Measurements from ENCODE around the gene CDKAL1.
"Not testable (repeated sequence)": the region's sequence is repeated elsewhere in the genome, so short reads cannot be mapped to it uniquely, and the experiment has no call there.

CDKAL1 gene

DNA sequence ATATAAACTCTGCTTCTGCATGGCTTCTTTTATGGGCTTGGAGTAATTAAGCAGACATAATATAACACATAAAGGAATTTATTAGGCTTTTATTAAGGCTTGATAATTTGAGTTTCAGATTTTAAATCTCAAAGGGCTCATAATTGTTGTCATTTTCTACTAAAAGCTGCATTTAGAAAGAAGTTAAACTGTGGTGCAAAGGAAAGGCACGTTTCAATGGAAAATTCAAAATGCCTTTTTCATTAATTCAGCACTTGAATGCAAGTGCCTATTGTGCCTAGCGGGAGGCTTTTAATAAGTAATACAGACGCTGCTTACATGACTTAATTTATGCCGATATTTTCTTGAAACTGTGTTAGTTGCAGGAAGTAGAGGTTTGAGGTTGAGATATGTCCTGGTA lies 627.5 kb downstream of the CDKAL1 start:
- DNase-seq = no peak

DNA sequence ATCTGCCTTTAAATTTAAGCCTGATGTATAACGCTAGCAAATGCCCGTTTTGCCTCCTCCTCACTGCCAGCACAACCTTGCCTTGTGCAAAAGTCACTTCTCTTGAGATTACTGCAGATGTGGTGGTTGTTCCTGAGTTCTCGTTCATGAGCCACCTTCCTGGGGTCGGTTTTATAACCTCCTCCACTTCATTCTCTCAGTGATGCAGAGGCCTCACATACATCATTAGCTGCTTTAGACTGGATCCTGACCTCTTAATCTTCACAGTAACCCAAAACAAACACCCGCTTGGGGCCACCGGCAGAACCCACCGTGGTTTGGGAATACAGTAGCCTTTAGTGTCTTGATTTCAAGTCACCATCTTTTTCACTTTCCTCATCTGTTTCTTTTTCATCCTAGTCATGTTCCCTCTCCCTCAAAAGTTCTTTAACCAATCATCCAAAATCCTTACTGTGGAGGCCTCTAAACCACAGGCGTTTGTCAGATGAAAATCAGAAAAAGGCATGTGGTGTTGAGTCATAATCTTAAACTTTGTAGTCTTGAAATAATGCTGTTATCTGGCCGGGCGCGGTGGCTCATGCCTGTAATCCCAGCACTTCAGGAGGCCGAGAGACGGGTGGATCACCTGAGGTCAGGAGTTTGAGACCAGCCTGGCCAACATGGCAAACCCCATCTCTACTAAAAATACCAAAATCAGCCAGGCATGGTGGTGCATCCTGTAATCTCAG lies 629.0 kb downstream of the CDKAL1 start:
- DNase-seq = no peak

DNA sequence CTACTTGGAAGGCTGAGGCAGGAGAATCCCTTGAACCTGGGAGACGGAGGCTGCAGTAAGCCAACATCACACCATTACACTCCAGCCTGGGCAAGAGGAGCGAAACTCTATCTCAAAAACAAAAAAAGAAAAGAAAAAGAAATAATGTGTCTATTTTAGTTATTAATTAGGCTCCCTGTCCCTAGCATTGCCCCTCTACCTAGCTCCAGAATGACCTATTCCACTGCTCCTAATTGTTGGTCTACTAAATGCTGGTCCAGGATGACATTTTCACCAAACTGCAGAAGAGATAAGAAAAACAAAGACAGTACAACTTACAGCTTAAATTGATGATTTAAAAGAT lies 629.6 kb downstream of the CDKAL1 start:
- DNase-seq = no peak

DNA sequence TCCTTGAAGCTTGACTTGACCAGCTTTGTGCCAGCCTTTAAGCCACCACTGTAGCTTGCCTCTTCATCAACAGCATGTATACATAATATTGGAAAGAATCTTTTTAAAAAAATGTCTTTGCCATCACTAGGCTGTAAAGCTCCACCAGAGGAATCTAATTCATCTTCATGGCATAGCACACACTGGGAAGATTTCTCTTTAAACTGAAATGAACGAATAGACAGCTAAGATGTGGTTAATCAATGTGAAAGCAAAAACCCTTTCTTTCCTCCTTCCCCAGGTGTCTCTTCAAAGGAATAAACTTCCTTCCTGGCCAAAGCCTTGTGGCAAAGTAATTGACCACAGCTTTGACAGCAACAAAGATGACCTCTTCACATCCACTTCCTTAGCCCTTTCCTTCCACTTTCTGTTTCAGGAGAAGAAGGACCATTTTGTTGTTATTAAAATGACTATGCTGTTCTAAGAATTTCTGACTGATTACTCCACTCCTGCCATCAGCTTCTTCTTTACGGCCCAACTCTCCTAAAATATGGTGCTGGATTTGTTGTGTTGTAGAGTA lies 630.6 kb downstream of the CDKAL1 start:
- DNase-seq = no peak

DNA sequence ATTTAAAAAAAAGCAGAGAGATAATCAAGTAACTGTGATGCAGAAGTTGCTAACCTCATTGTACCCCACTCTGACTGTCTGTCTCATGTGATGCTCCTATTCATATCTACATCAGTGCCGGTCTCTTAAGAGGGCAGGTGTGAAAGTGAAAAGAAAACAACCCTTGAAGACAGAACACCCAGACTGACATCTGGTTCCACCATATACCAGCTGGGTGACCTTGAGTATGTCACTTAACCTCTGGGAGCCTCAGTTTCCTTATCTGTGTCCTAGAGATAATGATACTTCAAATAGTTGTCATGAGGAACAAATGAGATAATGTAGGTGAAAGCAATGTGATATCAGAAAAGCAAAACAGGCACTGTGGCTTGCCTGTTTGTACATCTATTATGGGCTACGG lies 632.5 kb downstream of the CDKAL1 start:
- no peak for DNase-seq

DNA sequence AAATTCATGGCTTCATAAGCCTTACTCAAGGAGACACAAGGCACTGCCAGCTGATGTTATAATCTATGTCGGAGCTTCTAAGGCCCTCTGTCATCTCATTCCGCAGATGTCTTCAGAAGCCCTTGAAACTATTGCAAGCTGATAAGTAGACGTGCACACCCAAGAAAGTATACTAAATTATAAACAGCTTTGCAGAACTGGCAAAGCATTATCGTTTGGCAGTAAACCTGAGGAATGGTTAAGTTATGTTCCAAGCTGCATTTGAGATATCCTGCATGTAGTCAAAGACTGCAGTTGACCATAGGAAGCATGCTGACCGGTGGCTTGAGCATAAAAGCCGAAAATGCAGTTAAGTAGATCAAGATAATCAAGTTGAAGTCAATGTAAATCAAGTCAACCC lies 633.5 kb downstream of the CDKAL1 start:
- DNase-seq = no peak

DNA sequence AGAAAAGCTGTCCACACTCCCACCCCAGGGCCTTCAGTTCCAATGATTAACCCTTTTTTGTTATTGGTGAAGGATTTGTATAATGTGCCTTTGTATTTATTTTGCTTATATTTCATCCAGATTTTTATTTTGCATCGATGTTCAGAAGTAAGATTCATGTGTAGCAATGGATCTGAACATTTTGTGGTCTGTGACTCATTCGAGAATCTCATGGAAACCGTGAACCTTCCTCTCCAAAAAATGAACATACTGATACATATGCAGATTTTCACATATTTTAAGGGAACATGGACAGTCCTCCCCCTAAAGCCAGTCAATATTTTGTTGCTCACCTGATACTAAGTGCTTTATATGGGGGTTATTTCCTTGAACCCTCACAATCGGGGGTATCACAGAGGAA lies 637.5 kb downstream of the CDKAL1 start:
- DNase-seq = no peak

DNA sequence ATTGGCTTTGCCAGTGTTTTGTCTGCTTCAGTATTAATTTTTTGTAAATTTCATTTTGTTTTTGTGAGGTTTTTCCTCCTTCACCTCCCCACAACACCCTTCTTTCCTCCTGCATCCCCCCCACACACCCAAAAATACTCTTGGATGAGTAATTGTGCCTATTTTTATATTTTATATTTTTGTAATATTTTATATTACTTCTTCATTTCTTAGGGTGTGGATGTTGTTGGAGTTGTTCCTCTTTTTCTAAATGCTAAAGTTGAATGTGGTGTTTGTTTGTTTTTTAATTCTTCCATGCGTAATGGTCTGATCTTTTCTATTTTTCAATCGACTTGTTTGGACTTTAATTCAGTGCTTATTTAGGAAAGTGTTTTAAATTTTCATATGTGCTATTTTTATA lies 638.8 kb downstream of the CDKAL1 start:
- no peak for DNase-seq

DNA sequence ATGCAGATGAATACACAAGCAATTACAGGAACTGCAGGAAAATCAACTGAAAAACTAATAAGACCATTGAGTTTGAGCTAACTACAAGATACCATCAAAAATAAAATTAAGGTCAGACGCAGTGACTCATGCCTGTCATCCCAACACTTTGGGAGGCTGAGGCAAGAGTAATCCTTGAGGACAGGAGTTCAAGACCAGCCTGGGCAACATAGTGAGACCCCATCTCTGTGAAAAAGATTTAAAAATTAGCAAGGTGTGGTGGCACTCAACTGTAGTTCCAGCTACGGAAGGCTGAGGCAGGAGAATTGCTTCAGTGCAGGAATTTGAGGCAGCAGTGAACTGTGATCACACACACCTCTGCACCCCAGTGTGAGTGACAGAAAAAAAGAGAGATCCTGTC lies 639.4 kb downstream of the CDKAL1 start:
- DNase-seq = no peak

DNA sequence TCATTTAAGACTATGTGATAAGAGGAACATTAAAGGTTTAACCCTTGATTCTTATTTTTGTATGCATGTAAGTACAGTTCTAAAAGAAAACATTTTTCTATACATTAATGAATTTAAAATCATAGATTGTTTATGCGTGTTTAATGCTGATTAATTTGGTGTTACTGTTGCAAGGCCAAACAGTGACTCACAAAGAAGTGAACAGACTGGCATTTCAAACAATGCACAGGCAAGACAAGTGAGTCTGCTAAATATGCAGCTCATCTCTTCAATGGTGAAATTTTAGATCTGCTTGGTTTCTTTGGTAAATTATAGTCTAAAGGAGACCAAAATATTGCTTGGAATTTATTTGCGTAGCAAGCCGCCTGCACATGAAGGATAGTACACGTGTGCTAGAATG lies 641.9 kb downstream of the CDKAL1 start:
- no peak for DNase-seq

DNA sequence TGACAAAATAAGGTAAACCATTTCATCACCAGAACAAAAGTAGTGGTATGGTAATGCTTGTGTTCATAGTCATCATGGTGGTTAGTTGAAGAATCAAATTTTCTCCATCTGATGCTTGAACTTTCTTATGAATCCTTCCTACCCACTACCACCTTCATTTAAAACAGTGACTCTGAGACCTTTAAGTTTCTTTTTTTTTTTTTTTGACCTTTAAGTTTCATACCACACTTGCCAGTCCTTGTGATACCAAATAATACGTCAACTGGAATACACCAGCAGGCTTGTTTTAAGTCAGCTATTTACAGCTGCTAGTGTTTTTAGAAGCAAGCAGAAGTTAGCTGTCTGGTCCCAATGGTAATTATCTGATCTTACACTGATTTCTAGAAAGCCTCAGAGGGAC lies 645.9 kb downstream of the CDKAL1 start:
- DNase-seq = no peak

DNA sequence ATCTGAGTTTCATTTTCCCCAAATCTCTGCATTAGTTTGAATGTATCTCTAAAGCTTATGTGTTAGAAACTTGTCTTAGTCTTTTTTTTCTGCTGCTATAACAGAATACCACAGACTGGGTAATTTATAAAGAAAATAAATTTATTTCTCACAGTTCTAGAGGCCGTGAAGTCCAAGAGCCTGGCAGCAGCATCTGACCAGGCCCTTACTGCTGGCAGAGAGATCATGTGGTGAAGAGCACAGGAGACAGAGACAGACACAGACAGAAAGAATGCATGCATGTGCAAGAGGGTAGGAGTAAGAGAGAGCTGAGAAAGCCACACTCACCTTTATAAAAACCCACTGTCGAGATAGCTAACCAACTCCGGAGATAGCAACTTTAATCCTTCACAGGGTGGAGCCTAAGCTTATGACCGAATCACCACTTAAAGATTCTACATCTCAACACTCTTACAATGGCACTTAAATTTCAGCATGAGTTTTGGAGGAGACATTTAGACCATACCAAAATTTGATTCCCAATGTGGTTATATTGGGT lies 646.6 kb downstream of the CDKAL1 start:
- DNase-seq = no peak

DNA sequence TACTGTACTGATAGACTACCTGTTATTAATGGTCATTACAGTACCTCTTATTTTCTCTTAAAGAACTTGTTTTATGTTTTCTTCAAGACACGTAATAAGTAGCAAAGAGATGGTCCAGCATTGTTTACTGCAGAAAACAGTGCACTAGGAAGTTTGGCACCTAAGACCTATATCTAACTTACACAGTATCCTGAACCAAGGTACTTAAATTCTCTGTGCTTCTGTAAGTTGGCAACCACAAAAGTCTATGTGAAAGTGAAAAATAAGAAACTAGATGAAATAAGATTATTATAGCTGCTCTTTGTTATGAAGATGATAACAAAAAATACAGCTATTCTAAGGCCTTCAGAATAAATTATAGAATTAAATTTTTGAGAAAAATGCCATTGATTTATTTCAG lies 647.6 kb downstream of the CDKAL1 start:
- DNase-seq = no peak

DNA sequence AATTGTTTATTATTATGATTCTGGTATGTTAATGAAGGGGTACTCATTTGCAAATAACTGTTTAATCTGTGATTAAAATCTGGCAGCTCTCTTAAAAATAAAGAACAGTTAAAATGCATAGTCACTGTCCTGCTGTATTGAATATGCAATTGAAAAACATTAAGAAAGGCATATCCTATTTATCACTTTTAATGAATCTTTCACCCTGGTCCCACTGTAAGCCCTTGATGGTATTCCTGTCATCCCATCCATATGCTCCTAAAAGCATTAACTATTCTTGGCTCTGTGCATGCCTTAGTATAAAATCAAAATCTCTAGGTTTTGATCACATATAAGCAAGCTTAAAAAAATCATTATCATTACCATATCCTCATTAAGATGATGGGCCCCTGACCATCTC lies 648.3 kb downstream of the CDKAL1 start:
- DNase-seq = no peak

DNA sequence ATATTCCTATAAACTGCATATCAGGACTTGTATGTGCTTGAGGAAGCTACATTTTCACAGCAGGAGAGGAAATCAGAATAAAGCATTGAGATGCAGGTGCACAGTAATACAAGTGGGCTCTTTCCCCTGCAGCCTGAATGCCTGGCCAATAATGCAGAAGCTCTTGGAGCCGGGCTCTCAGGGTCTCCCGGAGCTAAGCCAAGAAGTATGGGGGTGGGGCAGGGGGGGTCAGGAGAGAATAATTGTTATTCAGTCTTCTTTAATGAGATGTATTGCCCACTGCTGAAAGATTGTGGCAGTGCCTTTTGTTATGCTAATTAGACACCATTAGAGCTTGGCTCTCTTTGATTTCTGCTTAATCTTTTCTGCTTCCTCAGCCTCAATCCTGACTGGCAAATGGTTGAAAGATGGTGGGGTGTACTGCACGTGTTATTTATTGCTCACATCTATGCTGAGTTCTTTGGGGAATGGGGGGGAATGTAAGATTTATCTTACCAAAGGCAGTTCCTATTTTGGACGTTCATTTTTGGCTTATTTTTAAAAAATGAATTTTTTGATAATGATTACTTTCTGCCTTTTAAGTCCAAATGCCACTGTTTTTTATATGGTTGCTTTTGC lies 651.7 kb downstream of the CDKAL1 start:
- peak; percentile 82 for DNase-seq

DNA sequence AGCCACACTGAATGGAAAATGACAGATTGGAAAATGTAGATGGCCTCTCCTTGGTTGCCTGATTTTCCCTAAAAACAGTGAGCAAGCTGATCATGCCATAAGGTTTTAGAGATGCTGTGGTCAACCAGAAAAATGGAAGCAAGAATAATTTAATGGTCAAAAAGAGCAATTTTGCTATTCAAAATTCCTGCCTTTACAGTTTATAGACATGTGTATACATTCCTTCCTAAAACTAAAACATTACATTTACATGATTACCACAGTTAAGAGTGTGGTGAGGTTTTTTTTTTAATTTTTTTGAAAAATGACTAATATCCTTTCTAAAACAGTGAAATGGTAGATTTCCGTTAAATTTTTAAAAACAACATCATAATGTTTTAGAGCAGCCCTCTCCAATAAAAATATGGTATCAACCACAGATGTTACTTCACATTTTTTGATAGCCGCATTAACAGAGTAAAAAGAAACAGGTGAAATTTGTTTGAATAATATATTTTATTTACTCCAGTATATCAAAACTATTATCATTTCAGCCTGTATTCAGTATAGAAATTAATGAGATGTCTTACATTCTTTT lies 652.3 kb downstream of the CDKAL1 start:
- DNase-seq = no peak

DNA sequence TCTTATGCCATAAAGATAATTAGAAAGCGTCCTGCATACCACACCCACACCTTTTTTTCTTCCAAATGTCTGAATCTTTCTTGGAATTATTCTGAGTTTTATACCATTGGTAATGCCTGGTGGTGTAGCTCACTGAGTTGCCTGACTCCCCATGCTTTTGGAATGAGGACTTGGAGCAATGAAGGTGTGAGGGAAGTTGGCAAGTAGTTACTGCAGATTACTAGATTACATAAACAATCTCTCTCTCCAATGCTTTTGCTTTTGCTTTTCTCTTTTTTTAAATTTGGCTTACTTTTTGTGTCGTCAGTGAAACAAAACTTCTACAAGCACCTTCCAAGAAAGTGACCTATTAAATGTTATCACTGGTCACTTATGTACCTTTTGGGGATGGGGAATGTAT lies 653.2 kb downstream of the CDKAL1 start:
- DNase-seq = no peak

DNA sequence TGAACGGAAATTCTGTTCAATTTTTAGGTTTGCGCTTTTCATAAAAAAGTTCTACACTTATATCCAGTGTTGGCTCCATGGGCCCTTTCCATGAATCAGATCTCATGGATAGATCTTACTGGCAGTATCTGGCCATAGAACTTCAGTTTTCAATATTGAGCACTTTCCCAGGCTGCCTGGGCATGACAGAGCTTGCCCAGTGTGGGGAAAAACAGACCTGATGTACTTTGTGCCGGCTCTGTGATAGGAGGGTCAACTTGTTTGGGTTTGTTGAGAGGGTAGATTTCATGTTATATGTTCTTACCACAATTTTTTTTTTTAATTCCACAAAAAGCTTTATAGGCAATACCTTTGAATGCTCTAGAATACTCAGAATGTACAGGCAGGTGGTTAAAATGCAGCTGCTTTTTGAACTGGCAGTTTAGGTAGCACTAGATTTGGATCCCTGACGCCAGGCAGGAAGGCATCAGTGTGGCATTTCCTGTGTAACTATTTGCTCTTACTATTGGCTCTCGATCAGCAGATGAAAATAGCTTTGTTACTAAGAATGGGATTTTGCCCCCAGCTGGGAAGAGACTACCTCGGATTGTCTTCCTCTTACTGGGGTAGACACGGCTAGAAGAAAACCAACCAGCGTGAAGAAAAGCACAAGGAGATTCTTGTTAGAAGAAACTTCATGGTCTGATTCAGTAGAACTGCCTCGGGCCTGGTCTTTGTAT lies 654.4 kb downstream of the CDKAL1 start:
- peak; percentile 39 for DNase-seq

DNA sequence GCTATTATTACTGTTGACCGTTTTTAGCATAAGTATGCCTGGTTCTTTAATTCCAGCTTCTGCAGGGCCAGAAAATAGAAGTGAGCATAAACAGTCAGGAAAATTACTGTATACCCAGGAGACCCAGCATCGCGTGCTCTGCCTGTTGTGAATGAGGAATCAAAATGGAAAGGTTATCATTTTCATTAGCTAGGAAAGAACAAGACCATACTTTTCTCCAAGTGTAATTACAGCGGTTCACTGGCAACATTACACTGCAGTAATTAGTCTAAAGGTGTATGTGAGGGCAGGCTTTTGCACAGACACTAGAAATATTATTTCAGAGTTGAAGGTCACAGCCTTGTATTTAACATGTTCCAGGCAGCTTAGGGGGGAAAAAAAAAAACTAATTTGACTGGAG lies 655.5 kb downstream of the CDKAL1 start:
- peak; percentile 22 for DNase-seq

DNA sequence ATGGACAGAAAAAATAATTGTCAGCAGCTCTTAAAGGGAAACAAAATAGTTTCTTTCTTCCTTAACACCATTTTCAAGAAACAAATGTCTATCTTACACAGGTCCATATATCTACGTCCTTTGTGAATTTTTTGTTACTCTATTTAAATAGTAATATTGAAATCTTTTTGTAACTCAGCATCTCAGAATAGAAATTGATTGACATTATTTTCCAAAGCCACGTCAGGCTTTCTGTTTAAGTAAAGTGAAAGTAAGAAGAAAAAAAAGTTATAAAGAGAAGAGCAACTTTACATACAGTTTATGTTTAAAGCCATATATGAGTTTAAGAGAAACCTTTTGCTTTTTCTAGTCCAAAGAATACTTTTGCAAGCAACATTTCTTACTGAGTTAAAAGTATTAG lies 656.4 kb downstream of the CDKAL1 start:
- no peak for DNase-seq

DNA sequence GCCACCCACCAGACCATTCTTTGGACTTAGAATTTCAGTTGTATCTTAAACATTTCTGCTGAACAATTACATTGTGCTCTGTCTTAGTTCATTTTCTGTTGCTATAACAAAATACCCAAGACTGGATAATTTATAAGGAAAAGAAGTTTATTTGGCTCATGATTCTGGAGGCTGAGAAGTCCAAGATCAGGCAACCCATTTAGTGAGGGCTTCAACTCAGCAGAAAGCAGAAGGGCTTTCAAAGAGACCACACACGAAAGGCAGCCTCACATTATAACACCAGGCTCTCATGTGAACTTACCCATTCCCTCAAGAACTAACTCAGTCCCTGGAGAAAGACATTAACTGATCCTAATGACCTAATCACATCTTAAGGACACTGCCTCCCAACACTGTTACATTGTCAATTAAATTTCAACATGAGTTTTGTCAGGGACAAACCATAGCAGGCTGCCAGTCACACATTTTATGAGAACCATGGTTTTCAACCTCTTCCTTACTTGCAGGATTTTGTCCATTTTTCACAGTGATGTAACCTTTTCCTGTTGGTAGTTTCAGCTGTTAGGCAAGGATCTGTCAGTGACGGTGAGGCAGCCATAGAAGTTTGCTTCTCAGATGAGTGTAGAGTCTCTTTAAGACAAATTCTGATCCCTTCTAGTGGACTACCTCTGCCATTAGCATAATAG lies 659.7 kb downstream of the CDKAL1 start:
- DNase-seq = no peak

DNA sequence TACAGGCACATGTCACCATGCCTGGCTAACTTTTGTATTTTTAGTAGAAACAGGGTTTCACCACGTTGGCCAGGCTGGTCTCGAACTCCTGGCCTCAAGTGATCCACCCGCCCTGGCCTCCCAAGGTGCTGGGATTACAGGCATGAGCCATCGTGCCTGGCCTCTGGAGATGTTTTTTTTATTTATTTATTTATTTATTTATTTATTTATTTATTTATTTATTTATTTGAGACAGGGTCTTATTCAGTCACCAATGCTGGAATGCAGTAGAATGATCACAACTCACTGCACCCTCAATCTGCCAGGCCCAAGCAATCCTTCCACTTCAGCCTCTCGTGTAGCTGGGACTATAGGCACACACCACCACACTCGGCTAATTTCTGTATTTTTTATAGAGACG lies 661.0 kb downstream of the CDKAL1 start:
- not testable (repeated sequence) for DNase-seq

All from NCI-H1417 treated with DMSO at 0.1 percent for 48 hours (cell line).